GM21529 (cell line): Measurements from ENCODE around the gene EFCAB14.
"Not testable (repeated sequence)": the region's sequence is repeated elsewhere in the genome, so short reads cannot be mapped to it uniquely, and the experiment has no call there.

Experiments
- ATAC-seq: cut with Tn5 transposase; IDR thresholded peaks from one replicate; pipeline ENCODE4 v1.9.1; 2021; ENCODE audit not compliant: unreplicated experiment

The EFCAB14 gene

GRCh38 chr1:46724991-46725735, 6.2 kb upstream of the EFCAB14 start:
- ATAC-seq: peak; percentile 84

- no peak for ATAC-seq
Measured at GRCh38 chr1:46723901-46724300, 5.0 kb upstream of the EFCAB14 start.

GRCh38 chr1:46721686-46722205, 2.8 kb upstream of the EFCAB14 start:
- no peak for ATAC-seq

- ATAC-seq: no peak
Measured at GRCh38 chr1:46721204-46721603, 2.3 kb upstream of the EFCAB14 start.

DNA sequence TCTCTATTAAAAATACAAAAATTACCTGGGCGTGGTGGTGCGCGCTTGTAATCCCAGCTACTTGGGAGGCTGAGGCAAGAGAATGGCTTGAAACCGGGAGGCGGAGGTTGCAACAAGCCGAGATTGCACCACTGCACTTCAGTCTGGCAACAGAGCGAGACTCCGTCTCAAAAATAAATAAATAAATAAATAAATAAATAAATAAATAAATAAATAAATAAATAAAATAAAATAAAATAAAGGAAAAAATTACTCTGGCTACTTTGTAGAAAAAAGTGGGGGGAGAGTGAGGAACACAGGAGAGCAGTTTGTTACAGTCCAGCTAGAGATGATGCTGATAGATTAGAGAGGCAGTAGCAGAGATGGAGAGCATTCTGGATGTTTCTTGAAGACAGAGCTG, 1.4 kb upstream of the EFCAB14 start:
- ATAC-seq: not testable (repeated sequence)

DNA sequence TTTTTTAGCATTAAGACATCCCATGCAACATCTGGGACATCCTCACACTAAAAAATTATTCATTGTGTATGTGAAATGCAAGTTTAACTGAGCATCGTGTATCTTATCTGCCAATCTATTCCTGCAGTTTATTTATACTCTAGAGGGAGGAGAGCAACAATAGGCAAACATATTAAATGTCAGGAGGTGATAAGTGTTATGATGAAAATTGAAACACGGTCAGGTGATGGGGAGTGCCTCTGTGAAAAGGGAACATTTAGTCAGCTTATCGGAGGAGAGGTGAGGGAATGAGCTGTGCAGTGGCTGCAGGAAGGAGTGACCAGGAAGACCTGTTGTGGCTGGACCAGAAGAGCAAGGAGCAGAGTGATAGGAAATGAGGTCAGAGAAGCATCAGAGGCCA, 775 bp upstream of the EFCAB14 start:
- no peak for ATAC-seq

DNA sequence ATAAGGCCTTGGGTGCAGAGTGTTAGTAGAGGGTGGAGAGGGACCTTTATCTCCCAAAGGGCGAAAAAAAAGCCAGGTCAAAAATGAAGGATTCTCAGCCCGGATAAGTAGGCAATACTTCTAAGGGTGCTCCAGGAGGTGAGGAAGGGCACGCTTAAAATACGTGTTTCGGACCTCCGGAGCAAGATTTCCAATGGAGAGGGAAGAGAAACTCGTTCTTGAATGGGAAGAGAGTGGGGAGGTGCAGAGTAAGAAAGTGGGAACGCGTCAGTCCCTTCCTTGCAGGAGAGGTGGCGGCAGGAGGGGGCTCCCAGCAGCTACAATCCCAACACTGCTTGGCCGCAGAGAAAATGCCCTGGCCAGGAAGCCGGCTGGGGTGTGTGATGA, 581 bp downstream of the EFCAB14 start:
- no peak for ATAC-seq

DNA sequence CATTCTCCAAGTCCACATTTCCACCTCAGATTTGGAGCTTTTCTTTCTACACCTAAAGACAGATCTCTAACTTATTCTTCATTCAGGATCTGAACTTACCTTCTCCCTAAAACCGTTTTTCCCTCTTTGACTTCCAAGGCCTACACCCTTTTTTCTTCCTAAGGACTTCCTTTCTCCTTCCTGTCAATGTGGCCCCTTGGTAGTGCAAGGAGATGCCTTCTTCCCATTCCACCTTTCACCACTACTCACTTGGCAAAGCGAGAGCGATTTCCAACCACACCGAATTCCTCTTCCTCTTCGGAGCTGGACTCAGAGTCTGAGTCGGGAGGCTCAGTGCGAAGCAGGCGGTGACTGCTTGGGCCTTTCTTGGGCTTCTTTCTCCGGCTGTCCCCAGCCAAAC, 1.3 kb downstream of the EFCAB14 start:
- no peak for ATAC-seq

GRCh38 chr1:46714976-46715375, 3.9 kb downstream of the EFCAB14 start:
- ATAC-seq: no peak

GRCh38 chr1:46708121-46708520, 10.8 kb downstream of the EFCAB14 start:
- no peak for ATAC-seq

DNA sequence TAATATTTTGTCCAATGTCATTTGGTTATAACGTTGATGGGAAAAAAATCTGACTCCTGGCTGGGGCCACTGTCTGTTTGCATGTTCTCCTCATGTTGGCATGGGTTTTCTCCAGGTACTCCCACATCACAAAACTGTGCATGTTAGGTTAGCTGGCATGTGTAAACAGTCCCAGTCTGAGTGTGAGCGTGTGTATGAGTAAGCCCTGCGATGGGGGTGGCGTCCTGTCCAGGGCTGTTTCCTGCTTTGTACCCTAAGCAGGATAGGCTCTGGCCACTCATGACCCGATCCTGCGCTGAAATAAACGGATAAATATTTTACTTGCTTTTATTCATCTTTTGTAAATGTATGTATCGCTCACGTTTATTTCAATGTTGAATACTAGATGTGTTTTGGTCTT, 13.5 kb downstream of the EFCAB14 start:
- no peak for ATAC-seq

DNA sequence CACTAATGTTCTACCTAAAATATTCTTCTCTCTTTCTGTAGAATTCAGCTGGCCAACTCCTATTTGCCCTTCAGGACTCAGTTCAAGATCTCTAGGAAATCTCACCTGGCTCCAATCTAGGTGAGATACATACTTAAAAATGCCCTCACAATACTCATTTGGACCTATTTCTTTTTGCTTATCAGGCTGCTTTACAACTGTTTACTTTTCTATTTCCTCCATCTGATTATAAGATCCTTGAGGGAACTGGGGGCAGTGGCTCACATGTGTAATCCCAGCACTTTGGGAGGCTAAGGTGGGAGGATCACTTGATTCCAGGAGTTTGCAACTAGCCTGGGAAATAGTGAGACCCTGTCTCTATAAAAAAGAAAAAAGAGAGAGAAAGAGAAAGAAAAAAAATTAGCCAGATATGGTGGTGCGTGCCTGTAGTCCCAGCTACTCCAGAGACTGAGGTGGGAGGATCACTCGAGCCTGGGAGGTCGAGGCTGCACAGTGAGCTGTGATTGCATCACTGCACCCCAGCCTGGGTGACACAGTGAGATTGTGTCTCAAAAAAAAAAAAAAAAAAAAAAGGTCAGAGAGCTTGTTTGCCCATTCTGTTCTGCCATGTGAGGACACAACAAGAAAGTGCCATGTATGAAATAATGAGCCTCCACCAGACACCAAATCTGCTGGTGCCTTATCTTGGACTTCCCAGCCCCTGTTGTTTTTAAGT, 14.8 kb downstream of the EFCAB14 start:
- no peak for ATAC-seq

GRCh38 chr1:46699666-46700065, 19.2 kb downstream of the EFCAB14 start:
- no peak for ATAC-seq

GRCh38 chr1:46697053-46697452, 21.9 kb downstream of the EFCAB14 start:
- ATAC-seq: no peak

GRCh38 chr1:46694676-46695075, 24.2 kb downstream of the EFCAB14 start:
- not testable (repeated sequence) for ATAC-seq

- no peak for ATAC-seq
Measured at GRCh38 chr1:46692811-46693770, 25.8 kb downstream of the EFCAB14 start.

DNA sequence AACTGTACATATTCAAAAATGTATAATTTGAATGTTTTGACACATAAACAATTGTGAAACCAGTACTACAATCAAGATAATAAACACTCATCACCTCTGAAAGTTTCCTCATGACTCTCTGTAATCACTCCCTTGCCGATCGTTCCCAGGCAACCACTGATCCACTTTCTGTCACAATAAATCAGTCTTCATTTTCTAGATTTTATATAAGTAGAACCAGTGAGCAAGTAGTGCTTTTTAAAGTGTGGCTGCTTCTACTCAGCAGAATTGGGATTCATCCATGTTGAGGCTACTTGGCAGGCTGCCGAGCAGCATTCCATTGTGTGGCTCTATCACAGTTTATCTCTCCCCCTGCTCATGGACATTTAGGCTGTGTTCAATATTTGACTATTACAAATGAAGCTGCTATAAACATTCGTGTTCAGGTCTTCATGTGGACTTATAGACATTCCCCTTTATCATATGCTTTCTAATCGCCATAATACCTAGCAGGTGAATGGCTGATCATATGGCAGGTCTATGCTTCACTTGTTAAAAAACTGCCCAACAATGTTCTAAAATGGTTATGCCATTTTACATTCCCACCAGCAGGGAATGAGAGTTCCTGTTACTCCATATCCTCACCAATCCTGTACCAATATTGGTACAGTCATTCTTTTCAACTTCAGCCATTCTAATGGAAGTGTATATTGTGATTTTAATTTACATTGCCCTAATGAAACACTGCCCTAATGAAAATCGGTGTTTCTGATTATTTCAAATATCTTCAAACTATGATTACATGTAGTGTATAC, 26.7 kb downstream of the EFCAB14 start:
- ATAC-seq: no peak

DNA sequence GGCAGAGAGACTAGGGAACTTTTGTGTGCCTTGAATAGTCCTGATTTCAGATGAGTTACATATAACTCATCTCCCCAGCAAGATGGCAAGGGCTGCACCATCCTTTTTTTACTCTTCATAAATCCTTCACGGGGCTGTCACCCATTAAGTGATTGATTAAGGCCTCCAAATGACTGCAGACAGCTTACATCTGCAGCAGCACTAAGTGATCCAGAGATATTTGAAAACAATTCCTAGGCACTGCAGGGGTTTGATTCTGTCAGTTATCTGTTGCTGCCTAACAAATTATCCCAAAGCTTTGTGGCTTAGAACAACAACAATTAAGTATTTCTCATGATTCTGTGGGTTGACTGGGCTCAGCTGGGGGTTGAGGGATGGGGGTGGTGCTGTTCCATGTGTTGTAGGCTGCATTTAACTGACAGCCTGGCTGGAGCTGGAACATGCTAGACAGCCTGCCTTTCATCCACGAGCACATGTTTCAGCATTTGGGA, 27.9 kb downstream of the EFCAB14 start:
- no peak for ATAC-seq

GRCh38 chr1:46689897-46690296, 29.0 kb downstream of the EFCAB14 start:
- no peak for ATAC-seq

GRCh38 chr1:46689356-46689755, 29.6 kb downstream of the EFCAB14 start:
- ATAC-seq: no peak
